ENCODE results near the gene CSF1.
"Not testable (repeated sequence)": the region's sequence is repeated elsewhere in the genome, so short reads cannot be mapped to it uniquely, and the experiment has no call there.

The CSF1 gene

GRCh38 chr1:109918671-109919070, 8.0 kb downstream of the CSF1 start:
- TF ChIP-seq, protein P1, sequence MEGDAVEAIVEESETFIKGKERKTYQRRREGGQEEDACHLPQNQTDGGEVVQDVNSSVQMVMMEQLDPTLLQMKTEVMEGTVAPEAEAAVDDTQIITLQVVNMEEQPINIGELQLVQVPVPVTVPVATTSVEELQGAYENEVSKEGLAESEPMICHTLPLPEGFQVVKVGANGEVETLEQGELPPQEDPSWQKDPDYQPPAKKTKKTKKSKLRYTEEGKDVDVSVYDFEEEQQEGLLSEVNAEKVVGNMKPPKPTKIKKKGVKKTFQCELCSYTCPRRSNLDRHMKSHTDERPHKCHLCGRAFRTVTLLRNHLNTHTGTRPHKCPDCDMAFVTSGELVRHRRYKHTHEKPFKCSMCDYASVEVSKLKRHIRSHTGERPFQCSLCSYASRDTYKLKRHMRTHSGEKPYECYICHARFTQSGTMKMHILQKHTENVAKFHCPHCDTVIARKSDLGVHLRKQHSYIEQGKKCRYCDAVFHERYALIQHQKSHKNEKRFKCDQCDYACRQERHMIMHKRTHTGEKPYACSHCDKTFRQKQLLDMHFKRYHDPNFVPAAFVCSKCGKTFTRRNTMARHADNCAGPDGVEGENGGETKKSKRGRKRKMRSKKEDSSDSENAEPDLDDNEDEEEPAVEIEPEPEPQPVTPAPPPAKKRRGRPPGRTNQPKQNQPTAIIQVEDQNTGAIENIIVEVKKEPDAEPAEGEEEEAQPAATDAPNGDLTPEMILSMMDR (IDR thresholded peaks at IDR 0.05; ENCODE audit: unreplicated experiment in 3 of 3) = no peak
- Mint-ChIP-seq H3K4me1 (peaks cover 16% of the 10 kb centered on the region), H3K4me3 (no peak overlapping the region)

GRCh38 chr1:109919303-109919702, 8.7 kb downstream of the CSF1 start:
- Mint-ChIP-seq H3K4me3 (no peak overlapping the region), H3K4me1 (peaks cover 15% of the 10 kb centered on the region), H3K27me3 (ENCODE audit: low read depth) (peaks cover 5% of the 10 kb centered on the region), H3K9me3 (no peaks in the 10 kb centered on the region), H3K36me3 (ENCODE audit: low read depth) (peaks cover 52% of the 10 kb centered on the region), H3K27ac (no peak overlapping the region)
- TF ChIP-seq, protein P1 (IDR thresholded peaks at IDR 0.05; ENCODE audit: unreplicated experiment in 3 of 3) = no peak

More at GRCh38 chr1:109918671-109919070, 8.0 kb downstream of the CSF1 start:
- peaks cover 5% of the 10 kb centered on the region for H3K27me3 Mint-ChIP-seq (ENCODE audit: low read depth)
- peaks cover 48% of the 10 kb centered on the region for H3K36me3 Mint-ChIP-seq (ENCODE audit: low read depth)
- no peak overlapping the region for H3K27ac Mint-ChIP-seq
- no peaks in the 10 kb centered on the region for H3K9me3 Mint-ChIP-seq

DNA sequence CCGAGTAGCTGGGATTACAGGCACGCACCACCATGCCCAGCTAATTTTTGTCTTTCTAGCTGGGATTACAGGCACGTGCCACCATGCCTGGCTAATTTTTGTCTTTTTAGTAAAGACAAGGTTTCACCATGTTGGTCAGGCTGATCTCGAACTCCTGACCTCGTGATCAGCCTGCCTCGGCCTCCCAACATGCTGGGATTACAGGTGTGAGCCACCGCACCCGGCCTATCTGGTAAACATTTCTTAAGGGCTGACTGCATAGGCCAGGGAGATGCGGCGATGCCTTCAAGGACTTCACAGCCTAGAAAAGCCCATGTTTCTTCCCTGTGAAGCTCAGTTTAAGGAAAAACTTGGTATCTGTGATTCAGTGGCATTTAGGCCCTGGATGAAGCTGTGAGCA, 9.7 kb downstream of the CSF1 start:
- H3K4me3 Mint-ChIP-seq; H3K27me3 Mint-ChIP-seq (ENCODE audit: low read depth); H3K9me3 Mint-ChIP-seq: not testable (repeated sequence)
- Mint-ChIP-seq H3K4me1 (peaks cover 23% of the 10 kb centered on the region), H3K36me3 (ENCODE audit: low read depth) (peaks cover 58% of the 10 kb centered on the region), H3K27ac (peak overlapping the region in 2 of 3 experiments; percentile 32 to 85)

- Mint-ChIP-seq H3K27ac (peak overlapping the region in 1 of 3 experiments; percentile 85), H3K4me1 (peaks cover 38% of the 10 kb centered on the region), H3K4me3 (no peak overlapping the region), H3K9me3 (no peaks in the 10 kb centered on the region), H3K27me3 (ENCODE audit: low read depth) (peaks cover 5% of the 10 kb centered on the region), H3K36me3 (ENCODE audit: low read depth) (peaks cover 59% of the 10 kb centered on the region)
- TF ChIP-seq, protein P1 (IDR thresholded peaks at IDR 0.05; ENCODE audit: unreplicated experiment in 3 of 3) = no peak
These were observed 11.7 kb downstream of the CSF1 start for GRCh38 chr1:109922326-109922725.

DNA sequence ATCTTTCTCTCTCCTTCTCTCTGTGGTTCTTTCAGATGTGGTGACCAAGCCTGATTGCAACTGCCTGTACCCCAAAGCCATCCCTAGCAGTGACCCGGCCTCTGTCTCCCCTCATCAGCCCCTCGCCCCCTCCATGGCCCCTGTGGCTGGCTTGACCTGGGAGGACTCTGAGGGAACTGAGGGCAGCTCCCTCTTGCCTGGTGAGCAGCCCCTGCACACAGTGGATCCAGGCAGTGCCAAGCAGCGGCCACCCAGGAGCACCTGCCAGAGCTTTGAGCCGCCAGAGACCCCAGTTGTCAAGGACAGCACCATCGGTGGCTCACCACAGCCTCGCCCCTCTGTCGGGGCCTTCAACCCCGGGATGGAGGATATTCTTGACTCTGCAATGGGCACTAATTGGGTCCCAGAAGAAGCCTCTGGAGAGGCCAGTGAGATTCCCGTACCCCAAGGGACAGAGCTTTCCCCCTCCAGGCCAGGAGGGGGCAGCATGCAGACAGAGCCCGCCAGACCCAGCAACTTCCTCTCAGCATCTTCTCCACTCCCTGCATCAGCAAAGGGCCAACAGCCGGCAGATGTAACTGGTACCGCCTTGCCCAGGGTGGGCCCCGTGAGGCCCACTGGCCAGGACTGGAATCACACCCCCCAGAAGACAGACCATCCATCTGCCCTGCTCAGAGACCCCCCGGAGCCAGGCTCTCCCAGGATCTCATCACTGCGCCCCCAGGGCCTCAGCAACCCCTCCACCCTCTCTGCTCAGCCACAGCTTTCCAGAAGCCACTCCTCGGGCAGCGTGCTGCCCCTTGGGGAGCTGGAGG, 12.7 kb downstream of the CSF1 start:
- H3K36me3 Mint-ChIP-seq (ENCODE audit: low read depth) = peaks cover 56% of the 10 kb centered on the region
- peaks cover 48% of the 10 kb centered on the region for H3K4me1 Mint-ChIP-seq
- no peak overlapping the region for H3K27ac Mint-ChIP-seq
- TF ChIP-seq, protein P1 (IDR thresholded peaks at IDR 0.05; ENCODE audit: unreplicated experiment in 3 of 3) = peak; percentile 17 to 39 (median 18)
- no peaks in the 10 kb centered on the region for H3K9me3 Mint-ChIP-seq
- H3K4me3 Mint-ChIP-seq = no peak overlapping the region
- H3K27me3 Mint-ChIP-seq (ENCODE audit: low read depth) = peaks cover 5% of the 10 kb centered on the region

GRCh38 chr1:109923946-109924275, 13.3 kb downstream of the CSF1 start:
- TF ChIP-seq, protein P1 (IDR thresholded peaks at IDR 0.05; ENCODE audit: unreplicated experiment in 3 of 3) = no peak
- Mint-ChIP-seq H3K27ac (peak overlapping the region; percentile 80 to 94 (median 82)), H3K9me3 (no peaks in the 10 kb centered on the region), H3K4me3 (peak overlapping the region in 1 of 3 experiments; percentile 58), H3K36me3 (ENCODE audit: low read depth) (peaks cover 50% of the 10 kb centered on the region), H3K27me3 (ENCODE audit: low read depth) (peaks cover under 1% of the 10 kb centered on the region), H3K4me1 (peaks cover 54% of the 10 kb centered on the region)

Data from nephron (organoid).